GM19324 (cell line): ENCODE data around the gene ATCAY.
"Not testable (repeated sequence)": the region's sequence is repeated elsewhere in the genome, so short reads cannot be mapped to it uniquely, and the experiment has no call there.

ENCODE experiments used
- ATAC-seq: cut with Tn5 transposase; IDR thresholded peaks from one replicate; pipeline ENCODE4 v1.9.1; 2021; ENCODE audit warnings: mild to moderate bottlenecking, moderate library complexity; ENCODE audit not compliant: unreplicated experiment, low FRiP score

The ATCAY gene

DNA sequence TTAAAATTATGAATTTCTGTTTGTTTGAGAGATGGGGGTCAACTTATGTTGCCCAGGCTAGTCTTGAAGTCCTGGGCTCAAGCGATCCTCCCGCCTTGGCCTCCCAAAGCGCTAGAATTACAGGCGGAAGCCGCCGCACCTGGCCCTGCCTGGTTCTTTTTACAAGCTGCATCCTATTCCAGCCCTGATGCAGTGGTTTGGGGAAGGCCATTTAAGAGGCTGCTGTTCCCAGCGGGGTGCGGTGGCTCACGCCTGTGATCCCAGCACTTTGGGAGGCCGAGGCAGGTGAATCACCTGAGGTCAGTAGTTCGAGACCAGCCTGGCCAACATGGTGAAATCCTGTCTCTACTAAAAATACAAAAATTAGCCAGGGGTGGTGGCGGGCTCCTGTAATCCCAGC lies 87.5 kb downstream of the ATCAY start:
- not testable (repeated sequence) for ATAC-seq

DNA sequence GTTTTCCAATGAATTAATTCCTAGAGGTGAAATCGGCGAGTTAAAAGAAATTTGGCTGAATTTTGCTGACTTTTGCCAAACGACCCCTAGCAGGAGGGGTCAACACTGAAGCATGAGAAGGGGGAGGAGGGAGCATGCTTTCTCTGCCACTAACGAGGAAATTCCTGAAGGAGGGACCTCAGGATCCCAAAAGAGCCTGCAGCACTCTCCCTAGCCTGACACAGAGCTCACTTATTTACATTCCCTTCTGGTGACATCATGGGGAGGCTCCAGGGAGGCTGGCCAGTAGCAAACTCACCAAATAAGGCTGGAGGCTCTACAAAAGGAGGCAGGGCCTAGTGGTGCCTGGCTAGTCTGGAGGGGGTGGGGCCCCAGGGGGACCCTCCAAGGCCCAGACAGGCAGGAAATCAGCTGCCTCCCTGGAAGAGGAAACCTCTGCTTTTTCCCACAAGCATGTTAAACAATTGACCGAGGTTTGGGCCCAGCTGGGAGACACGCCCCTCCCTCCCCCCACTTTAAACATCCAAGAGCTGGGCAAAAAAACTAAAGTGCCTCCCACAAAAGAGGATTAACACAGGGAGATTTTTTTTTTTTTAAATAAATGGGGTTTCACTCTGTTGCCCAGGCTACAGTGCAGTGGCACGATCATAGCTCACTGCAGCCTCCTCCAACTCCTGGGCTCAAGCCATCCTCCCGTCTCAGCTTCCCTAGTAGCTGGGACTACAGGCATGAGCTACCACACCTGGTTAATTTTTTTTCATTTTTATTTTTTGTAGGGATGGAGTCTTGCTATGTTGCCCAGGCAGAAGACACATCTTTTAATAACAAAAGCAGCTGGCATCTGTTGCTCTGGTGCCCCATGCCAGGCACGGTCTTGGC lies 88.3 kb downstream of the ATCAY start:
- ATAC-seq: no peak

DNA sequence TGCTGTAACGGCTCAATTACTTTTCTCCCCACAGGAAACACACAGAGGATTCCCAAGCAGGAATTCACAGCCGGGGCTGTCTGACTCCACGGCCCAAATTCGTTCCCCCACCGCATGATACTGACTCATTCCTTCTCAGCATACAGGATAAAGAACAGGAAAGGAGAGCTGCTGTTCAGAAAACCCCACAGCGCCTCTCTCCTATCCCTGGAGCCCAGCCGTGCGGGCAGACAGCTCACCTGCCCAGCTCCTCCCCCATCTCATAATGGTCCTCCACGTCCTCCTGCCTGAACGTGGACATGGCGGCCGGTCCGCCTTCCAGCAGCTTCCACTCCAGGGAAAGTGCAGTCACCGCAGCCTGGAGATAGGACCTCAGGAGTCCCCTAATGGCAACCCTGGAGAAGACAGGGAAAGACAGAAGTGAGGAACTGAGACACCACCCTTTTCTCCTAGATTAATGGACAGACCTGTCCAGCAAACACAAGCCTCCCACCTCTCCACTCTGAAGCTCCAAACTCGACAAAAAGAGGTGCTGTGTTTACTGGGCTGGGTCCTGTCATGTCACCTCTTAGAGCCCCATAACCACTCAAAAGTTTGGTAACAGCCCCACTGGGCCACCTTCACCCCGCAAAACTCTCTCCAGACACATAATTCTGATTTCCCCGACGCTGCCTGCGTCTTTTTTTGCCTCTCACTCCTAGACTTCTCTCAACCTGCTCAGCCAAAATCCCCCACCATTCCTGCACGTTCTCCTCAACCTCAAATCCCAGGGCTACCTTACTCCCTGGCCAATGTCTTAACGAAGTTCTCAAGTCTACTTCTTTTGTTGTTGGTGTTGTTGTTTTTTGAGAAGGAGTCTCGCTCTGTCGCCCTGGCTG lies 89.2 kb downstream of the ATCAY start:
- ATAC-seq: no peak

DNA sequence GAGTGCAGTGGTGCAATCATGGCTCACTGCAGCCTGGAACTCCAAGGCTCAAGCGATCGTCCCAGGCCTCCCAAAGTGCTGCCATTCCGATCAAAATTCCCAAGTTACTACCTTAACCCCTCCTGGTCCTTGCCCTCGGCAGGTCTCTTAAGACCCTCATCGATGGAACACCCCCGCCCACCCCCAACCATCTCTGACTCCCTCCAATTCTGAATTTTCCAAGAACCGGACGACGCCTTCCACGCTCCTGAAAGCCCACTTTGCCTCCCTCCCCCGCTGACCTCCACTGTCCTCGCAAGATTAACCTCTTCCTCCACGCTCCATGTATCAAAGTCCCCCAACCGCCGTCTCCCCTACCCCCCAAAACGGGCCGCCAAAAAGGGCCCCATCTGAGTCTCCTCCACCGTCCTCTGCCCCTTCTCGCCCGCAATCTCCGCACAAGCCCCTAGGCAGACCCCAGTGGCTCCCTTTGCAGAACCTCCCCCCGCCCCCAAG lies 89.9 kb downstream of the ATCAY start:
- ATAC-seq: no peak

DNA sequence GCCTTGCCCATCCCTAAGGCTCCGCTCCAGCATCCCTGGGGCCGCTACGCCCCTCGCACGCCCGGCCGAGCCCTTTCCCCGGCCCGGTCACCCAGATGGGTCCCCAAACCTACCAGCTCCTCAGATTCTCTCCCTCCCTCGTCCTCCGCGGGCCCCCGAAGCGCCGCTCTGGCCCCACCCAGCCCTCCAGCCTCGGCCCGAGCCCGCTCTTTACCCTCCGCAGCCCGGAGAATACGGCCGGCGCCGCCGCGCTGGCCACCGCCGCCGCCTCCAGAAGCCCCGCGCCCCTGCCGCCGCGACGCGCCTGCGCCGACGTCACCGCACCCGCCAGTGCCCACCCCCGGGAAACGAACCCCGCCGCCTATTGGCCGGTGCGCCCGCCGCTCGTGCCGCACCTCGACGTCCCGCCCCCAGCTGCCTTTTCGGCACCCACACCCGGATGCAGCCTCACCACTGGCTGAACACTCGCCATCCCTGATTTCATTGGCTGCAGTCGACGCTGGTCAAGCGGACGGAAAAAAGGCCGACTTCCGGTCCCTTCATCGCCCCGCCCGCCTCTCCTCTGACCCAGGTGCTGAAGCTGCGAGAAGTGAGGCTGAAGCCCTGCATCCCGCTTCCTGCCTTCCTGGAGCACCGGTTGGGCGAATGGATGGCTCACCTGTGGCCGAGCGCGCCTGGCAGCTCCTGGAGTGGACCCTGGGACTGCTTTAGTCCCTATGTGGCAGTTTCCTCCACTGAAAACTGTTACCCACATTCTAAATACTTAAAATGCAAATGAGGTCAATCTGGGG lies 90.5 kb downstream of the ATCAY start, which contains the start of gene DAPK3:
Gene DAPK3, minus strand, starts transcription at position 292 of the 791 bp plus-strand sequence. CDS start 1,364 bp downstream, outside the sequence.
- ATAC-seq: peak; percentile 97

DNA sequence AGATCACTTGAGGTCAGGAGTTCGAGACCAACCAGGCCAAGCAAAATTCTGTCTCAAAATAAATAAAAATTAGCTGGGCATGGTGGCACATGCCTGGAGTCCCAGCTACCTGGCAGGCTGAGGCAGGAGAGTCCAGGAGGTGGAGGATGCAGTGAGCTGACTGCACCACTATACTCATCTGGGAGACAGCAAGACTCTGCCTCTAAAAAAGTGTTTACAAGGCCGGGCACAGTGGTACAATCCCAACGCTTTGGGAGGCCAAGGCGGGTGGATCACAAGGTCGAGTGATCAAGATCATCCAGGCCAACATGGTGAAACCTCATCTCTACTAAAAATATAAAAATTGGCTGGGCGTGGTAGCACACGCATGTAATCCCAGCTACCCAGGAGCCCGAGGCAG lies 94.7 kb downstream of the ATCAY start:
- no peak for ATAC-seq

DNA sequence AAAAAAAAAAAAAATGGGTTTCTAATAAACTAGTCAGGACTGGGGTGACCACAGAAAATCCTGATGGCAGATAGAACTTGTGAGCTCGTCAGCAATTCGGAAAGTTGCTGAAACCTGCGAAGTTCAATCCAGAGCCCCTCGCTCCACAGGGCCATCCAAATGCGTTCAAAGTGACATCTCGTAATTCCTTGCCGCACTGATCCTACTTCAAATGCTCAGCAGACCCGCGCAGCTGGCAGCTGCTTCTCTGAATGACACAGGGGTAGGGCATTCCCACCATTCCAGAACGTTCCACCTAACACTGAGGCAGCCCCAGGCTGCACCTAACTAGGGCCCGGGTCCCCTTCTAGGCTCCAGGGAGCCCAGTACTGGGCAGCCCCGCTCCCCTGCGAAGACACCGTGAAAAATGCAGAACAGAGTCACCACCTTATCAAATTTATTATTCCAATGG lies 95.2 kb downstream of the ATCAY start:
- no peak for ATAC-seq

DNA sequence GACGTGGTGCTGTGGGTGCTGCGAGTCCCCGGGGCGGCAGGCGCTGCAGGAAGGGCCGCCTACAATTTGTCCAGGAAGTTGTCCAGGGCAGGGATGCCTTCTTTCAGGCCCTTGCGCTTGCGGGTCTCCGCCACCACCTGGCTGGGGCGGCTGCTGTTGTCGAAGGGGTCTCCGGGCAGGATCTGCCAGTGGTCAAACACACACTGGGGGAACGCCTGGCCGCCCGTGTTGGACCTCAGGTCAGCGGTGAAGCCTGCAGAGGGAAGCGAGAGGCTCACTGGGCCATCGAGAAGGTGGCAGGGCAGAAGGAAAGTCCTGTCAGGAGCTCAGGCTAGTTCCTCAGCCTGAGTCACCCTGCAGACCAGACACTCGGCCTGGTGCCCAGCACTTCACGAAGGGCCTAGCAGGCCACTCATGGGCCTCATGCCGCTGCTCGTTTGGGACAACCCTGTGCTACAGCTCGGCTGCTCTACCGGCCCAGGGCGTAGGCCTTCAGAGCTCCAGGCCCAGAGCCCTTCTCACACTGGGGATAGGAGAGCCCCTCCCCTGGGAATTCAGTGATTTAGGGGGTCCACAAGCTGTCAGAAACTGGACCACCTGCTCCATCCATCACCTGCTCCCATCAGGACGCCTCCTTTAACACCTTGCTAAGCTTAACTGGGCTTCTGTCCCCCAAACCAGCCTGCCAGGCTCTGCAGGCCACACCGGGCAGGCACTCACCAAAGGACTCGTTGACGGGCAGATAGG lies 96.2 kb downstream of the ATCAY start:
- ATAC-seq: no peak
